HG02884 (cell line): ENCODE results near the gene UQCR11.
"Not testable (repeated sequence)": the region's sequence is repeated elsewhere in the genome, so short reads cannot be mapped to it uniquely, and the experiment has no call there.

ENCODE experiments used
- ATAC-seq: cut with Tn5 transposase; IDR thresholded peaks from one replicate; pipeline ENCODE4 v1.9.1; 2021; ENCODE audit warnings: mild to moderate bottlenecking, moderate library complexity; ENCODE audit not compliant: unreplicated experiment

Gene UQCR11

DNA sequence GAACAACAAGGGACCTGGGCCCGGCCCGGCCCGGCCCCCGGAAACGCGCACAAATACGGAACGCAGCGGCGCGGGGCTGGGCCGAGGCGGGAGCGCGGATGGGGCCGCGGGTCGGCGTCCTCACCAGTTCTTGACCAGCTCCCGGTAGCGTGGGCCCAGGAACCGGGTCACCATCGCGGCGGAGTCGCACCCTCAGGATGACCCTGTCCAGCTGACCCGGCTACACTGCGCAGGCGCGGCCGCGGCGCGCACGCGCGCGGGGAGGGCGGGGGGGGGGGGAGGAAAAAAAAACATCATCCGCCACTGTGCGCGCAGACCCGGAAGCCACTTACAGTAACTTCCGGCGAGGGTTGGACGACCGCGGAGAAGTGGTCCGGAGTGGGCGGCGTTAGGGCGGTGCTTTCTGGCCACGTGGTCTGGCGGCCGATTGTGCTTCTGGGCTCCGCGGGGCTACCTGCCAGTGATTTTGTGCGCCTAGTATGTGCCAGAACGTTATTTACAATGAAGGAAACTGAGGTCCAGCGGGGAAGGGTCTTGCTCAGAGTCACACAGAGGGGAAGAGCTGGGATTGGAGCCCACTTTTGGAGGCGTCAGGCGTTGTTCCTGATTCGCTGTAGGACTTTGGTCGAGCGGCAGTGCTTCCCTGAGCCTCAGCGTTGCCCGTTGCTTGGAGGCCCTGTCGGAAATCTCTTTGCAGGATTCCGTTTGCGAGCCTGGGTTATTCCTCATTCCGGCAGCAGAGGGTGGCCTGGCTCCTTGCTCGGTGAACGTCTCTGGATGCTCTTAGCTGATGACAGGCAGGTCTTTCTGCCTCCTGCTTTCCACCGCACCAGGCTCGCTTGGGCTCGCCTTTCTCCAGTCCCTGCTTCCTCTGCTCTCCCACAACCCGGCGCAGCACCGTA, at the start of gene UQCR11:
Gene UQCR11 (minus strand): TSS at position 227 of the 902 bp plus-strand sequence. CDS start 53 bp downstream, at position 174.
- peak; percentile 68 for ATAC-seq

DNA sequence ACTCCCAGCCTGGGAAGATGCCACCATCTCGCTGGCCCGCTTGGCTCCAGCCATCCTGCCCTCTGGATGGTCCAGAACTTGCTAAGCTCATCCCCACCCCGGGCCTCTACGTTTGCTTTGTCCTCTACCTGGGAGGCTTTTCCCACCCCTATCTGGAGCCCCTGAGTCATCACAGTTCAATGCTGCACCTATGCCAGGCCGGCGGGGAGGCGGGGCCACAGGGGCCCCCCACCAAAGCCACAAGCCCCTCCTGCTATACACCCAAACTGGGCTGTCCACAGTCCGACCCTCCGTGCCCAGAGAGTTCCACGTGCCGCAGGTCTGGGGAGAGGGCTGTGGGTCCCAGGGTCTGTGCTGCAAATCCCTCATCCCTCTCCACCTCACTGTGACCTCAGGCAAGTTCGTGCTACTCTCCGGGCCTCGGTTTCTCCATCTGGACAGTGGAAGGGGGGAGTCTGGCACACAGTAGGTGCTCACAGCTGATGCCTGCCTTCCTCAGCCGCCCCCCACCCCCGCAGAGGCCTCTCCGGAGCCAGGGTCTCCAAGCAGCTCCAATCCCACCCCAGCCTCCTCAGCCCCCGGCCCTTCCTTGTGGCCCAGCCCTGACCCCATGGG, 49.0 kb upstream of the UQCR11 start:
- no peak for ATAC-seq

DNA sequence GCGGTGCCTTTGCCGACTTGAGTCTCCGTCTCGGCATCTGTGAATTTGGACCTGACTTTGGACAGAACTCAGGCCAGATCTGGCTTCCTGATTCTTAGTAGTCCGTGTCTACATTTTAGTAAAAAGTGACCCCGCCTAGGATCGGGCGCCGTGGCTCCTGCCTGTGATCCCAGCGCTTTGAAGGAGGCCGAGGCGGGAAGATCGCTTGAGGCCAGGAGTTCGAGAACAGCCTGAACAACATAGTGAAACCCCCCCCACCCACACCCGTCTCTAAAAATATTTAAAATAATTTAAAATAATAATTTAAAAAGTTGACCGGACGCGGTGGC, 48.0 kb upstream of the UQCR11 start:
- no peak for ATAC-seq

DNA sequence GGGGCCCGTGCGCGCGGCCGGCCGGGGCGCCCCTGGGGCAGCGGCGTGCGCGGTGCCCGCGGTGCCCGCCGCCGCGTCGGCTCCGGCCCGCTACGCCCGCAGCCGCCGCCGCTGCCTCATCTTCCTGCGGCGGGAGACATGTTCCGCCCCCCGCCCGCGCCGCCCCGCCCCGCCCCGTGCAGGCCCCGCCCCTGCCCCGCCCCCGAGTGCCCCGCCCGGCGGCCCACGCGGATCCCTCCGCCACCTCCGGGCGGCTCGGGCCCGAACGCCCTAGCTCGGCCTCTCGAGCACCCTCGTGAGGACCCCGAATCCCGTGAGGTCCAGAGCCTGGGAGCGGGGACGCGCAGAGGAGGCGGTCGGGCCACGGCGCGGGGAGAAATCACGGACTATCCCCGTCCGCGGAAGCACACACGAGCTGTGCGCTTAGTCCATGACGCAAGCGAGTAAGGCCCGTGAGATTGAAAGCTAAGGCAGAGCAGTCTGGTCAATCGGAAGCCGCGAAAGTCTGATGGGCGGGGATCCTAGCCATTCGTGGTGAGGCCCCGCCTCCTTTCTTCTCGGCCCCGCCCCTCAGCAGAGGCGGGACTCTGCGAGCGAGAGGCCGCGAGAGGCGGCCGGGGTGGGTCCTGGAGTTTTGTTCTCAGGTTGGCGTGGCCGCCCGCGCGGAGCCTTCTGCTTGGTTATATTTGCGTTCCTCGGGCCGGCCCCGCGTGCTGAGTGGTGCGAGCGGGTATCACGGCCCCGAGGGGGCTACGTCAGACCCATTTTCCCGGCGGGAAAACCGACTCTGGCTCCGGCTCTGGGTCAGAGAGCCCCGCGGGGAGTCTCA, 47.4 kb upstream of the UQCR11 start, which contains the start of gene TCF3:
Gene TCF3 (minus strand): TSS at position 145 of the 829 bp plus-strand sequence. CDS start 2,367 bp downstream, outside the sequence.
- peak; percentile 63 for ATAC-seq

DNA sequence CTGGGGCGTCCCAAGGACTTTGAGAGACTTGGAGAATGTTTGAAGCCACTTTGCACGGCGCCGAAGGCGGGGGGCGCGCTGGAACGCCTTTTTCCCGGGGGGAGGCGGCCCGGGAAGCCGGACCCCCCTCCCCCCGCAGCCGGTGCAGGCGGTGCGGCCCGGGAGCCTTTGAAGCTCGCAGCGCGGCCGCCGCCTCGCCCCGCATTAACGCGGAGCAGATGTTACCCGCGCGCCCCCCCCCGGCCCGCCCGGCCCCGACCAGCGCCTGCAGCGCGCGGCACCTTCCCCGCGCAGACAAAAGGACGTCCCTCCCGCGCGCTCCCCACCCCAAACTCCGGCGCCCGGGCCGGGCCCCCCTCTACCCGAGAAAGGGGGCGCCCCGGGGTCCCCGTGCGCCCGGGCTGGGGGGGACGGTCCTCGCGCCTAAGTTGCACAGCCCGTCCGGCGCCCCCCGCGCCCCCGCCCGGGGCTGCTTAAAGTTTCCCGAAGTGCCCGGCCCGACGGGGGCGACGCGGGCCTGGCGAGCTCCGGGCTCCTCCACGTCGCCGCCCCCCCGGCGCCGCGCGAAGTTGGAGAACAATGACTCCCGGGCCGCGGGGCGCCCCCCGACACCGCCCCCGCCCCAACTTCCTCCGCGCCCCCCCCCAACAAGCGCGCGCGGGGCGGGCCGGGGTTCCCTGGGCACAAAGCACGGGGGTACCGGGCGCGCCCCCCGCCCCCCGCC, 46.5 kb upstream of the UQCR11 start:
- no peak for ATAC-seq

DNA sequence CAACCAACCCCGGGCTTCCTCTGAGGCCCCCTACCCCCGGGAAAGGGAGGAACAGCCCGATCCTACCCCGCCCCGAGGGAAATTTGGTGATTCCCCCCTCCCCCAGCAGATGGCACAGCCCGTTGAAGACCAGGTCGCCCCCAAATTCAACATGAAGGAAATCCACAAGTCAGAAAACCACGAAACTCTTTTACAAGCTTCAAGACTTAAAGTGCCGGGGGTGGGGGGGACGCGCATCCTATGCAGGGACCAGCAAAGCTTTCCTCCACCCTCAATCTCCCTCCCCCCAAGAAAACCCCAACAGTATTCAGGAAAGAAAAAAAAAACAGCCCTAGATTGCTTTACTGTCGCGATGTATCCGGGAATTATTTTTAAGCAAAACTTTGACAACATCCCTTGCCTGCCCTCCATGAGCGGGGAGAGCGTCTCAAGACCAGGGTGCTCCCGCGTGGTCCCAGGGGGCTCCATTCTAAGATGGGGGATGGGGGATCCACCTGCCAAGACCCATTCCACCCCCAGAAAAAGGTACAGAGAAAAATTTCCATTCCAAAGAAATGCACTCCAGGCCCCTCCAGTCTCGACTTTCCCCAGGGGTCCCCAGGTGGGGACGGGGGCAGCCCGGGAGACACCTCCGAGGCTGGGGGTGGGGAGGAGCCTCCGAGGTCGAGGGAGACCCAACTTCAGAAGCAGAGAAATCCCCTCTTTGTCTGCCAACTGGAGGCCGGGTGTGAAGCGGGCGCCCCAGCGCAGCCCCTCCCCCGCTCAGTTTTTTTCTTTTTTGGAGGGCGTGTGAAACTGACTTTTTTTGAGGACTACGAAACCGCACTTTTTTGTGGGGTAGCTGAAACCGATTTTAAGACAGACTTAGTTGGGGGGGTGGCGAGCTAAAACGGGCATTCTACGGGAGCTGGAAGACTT, 45.6 kb upstream of the UQCR11 start:
- no peak for ATAC-seq

DNA sequence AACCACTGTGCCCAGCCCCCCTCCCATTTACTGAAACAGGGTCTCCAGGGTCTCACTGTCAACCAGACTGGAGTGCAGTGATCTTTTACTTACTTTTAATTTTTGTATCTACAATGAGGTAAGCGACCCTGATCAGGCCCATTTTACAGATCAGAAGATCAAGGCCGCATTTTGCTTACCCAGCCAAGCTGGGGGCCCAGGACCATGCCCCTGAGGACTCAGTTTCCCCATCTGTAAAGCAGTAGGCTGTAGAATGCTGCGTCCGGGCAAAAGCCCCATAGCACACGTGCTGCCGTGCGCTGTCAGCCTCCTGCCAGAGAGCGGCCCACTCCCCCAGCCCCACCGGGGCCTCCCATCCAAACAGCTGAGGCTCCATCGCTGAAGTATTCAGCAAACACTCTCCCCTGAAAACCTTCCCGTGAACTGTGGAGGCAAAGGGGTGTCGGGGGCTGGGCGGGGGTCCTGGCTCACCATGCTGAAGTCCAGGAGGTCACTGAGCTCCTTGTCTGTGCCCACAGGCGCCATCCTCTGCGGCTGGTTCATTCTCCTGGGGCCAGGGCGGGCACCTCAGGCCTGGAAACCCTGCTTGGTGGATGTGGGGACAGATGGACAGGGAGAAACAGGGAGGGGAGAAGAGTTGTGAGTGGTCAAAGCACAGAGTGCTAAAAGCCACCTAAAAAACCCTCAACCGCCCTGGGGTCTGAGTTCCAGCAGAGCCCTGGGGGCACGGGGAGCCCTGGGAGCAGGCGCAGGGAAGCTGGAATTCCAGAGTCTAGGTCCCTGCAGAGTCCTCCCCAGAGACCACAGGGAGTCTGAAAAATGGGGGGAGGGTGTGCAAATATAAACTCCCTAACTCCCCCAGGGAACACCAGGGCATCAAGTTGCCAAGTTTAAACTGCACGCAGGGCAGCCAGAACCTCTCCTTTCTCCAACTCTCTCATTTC, 44.7 kb upstream of the UQCR11 start:
- ATAC-seq: no peak

DNA sequence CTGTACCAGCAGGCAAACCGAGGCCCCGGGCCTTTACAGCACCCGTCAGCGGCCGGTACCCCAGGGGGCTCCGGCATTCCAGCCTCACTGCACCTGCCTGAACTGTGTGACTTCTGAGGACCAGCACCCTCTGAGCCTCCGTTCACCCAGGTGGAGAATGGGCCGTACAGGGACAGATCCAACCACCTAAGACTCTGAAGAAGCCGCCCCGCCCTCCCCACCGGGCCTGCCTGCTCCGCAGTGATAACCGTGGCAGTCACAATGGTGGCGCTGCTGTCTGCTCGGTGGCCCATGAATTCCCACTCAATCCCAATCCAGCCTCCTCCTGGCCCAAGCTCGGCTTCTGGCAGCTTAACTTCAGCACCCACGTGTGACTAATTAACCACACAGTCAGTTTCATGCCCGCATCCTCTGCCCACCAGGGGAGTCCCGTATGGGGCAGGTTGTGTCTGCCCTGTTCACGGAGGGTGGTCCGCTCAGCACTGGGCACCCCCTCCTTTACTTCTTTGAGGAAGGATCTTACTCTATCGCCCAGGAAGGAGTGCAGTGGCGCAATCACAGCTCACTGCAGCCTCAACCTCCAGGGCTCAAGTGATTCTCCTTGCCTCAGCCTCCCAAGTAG, 43.8 kb upstream of the UQCR11 start:
- ATAC-seq: no peak

DNA sequence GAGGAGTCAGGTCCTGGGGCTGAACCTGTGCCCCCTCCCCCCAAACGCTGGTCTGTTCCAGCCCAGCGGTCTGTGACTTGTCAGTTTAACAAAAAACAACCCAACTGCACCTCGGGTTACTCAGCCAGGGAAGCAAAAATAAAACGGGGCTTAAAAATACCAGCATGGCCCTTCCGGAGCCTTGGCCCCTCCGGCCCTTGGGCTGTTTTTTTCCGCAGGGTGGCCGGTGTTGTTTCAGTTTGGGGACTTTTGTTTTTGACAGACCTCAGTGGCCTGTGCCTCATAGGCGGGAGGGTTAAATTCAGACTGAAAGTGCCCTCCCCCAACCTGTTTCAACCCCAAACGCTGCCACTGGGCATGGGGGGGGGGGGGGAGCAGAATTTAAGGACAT, 43.2 kb upstream of the UQCR11 start:
- ATAC-seq: no peak

DNA sequence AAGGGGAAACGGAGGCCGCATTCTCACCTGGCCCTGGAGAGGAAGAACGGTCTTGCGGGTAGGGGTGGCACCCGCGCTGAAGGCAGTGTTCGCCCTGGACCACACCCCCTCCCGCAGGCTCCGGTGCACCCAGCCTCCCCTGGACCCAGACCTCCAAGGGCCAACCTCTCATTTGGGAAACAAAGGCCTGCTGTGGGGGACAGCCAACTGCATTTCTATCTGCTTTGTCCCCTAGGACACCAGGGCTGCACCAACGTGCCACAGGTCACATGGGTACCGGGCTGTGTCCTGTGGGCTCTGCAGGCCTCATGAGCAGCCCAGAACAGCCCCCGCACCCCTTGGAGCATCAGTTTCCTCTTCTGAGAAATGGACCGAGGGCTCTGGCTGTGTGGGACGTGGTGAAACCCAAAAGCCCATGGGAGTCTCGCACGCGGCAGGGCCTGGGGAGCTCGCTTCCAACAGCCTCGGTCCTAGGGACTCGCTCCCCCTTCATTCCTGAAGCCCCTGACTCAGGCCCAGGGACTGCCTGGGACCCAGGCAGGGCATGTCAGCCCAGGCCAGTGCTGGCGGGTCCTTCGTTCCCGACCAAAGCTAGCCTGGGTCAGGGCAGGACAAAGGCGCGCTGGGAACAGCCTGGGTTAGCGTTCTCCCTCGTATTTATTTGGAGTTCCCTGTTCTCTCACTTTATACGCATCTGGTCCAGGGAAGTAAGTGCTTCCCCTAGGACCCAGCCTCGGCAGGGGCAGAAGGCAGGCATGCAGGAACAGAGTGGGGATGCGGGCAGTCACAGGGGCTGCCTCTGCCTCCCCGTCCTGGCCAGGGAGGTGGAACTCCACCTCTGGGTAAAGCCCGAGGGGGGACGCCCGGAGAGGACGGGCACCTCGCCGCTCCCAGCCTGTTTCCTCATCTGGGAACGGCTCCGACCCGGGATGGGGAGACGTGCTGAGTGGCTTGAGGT, 42.5 kb upstream of the UQCR11 start:
- no peak for ATAC-seq

DNA sequence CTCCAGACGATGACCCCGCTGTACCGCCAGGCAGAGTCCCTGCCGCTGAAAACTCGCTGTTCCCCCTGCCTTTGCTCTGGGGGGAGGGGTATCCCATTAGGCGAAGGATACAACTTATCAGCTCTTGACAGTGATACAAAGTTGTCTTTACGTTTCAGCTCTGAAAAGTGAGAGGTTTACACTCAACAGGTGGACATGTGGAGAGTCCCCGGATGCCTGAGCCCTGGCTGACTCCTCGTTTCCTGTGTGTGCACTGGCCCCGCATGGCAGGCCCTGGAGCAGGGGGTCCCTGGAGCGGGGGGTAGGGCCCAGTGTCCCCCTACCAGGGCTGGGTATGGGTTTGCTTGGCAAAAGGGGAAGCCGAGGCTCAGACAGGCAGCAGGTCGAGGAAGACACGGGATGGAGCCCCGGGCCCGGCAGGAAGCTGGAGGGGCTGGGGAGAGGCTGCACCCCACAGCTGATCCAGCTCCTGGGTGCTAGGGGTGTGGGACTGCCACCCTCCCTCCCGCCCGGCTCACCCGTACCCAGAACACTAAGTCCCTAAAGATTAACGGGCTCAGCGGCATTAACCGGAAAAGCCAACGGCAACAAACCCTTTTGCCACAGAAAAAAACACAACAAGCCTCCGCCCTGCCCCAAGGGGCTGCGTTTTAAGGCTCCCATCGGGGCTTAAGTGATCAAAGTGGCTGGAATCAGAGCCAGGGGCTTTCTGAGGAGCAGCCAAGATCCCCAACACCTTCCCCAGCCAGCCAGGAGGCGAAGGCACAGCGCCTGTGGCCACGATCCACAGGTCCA, 41.6 kb upstream of the UQCR11 start:
- no peak for ATAC-seq

DNA sequence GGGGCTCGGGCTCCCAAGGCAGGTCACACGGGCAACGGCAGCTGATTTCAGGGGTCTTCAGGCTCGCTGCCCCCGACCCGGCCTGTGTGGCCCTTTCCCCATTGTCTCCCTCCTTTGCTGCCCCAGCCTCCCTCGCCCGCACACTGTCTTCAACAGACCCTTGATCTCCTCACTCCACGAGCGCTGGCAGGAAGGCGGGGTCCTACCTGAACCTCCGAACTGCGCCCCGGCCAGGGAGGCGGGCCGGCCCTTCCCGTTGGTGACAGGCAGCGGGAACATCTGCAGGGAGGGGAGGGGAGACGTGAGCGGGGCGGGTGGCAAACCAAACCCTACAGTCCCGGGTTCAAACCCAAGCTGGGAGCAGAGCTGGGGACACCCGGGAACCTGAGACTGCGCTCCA, 40.9 kb upstream of the UQCR11 start:
- ATAC-seq: no peak

DNA sequence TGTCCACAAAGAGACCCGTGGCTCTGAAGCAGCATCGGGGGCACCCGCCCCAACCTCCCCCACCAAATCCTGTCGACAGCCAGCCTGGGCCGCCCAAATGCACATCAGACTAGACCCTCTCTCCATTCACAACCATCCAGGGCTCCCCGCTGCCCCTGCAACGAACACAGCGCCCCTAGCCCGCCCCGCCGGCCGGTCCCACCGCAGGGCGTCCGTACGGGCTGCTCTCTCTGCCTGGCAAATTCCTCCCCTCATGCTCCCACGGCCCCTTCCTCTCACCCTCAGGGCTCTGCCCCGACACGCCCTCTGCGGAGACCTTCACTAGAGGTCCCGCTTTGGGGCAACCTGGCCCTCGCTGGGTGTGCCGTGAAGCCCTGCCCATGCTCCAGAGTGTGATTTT, 40.0 kb upstream of the UQCR11 start:
- no peak for ATAC-seq

DNA sequence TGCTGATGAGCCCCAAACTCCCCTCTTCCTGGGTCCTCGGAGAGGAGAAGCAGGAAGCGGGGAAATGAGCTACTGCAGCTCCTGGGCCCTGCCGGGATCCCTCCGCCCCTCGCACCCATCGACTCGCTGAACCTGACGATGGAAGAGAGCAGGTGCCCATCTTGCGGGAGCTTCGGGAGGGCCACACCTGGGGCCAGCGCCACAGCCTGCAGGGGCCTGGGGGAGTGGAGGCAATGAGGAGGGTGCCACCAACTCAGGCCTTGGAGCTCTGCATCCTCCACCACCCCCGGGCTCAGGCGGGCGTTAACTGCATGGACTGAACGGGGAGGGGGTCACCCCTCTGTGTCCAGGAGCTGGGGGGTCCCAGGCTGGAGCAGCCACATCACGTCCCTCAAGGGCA, 38.8 kb upstream of the UQCR11 start:
- ATAC-seq: no peak

DNA sequence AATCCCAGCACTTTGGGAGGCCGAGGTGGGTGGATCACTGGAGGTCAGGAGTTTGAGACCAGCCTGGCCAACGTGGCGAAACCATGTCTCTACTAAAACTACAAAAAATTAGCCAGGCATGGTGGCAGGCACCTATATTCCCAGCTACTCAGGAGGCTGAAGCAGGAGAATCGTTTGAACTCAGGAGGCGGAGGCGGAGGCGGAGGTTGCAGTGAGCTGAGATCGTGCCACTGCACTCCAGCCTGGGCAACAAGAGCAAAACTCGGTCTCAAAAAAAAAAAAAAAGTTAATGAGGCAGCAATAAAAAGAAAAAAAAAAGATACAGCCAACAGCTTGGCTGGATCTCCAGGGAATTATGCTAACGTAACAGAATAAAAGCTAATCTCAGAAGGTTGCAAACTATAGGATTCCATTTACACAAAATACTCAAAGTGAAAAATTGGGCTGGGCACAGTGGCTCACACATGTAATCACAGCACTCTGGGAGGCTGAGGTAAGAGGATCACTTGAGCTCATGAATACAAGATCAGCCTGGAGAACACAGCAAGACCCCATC, 35.7 kb upstream of the UQCR11 start:
- ATAC-seq: not testable (repeated sequence)
